Gastroesophageal sphincter (tissue), 3 donors: ENCODE measurements around the gene ZBP1.

Experiments used
- CTCF ChIP-seq, 4 experiments: fragments of 200-600 bp in 2 of 4; fragments of 450-650 bp in 2 of 4; sonication (generic) in 1 of 4; IDR thresholded peaks; one replicate each; pipeline ENCODE4 v1.5.1; 2017 to 2019; ENCODE audit warnings: antibody characterized with exemption in 4 of 4, mild to moderate bottlenecking in 2 of 4, moderate library complexity in 2 of 4
- POLR2A ChIP-seq, 2 donors: fragments of 450-650 bp; IDR thresholded peaks; one replicate each; pipeline ENCODE4 v1.6.1; 2017; ENCODE audit warnings: antibody characterized with exemption in 2 of 2, mild to moderate bottlenecking in 2 of 2, moderate library complexity in 1 of 2
- POLR2AphosphoS5 ChIP-seq: sonication (generic); formaldehyde crosslinking; IDR thresholded peaks from one replicate; pipeline ENCODE4 v1.6.1; 2017; ENCODE audit warnings: antibody characterized with exemption

DNA sequence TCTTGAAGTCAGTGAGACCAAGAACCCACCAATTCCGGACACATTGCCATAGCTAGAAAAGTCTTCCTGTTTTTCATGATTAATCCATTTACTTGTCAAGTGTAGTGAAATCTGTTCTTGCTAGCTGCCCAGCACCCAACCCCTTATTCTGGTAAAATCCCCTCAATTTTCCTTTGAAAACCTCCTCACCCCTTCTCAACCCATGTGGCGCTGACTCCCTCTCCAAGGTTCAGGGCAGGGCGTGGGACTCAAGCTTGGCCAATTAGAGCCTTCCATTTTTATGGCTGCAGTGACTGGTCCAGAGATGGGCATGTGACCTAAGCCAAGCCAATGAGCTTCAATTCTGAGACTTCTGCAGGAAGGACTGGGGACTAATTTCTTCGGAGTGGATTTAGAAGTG, 9.8 kb upstream of the ZBP1 start:
- TF ChIP-seq CTCF (IDR thresholded peaks at IDR 0.05) (no peak), POLR2A (IDR thresholded peaks at IDR 0.05) (no peak), POLR2AphosphoS5 (no peak)
